H9 (cell line): Measurements from ENCODE around the gene CLBA1. TPM values are rescaled to one million over a fixed set of nuclear protein-coding genes. Genes with fewer than 3 reads are reported as not detected.

Experiments used
- DNase-seq: peaks from one replicate; pipeline ENCODE4 v3.0.0-alpha.2; 2017
- H2AFZ ChIP-seq: one replicate; pipeline ENCODE4 v1.6.1; 2013; ENCODE audit warnings: mild to moderate bottlenecking, low read length, control low read depth, moderate library complexity
- H2AK5ac ChIP-seq: 2 replicates; pipeline ENCODE4 v1.6.1; 2013; ENCODE audit warnings: low read length, control low read depth, mixed read lengths; ENCODE audit not compliant: insufficient read length
- H2BK120ac ChIP-seq: one replicate; pipeline ENCODE4 v1.6.1; 2013; ENCODE audit warnings: low read depth, mild to moderate bottlenecking, low read length, control low read depth, inconsistent platforms; ENCODE audit not compliant: poor library complexity, severe bottlenecking
- H2BK12ac ChIP-seq: 2 replicates; pipeline ENCODE4 v1.6.1; 2013; ENCODE audit warnings: low read length, control low read depth, mixed read lengths, low read depth; ENCODE audit not compliant: insufficient read length
- H2BK15ac ChIP-seq: 2 replicates; pipeline ENCODE4 v1.6.1; 2013; ENCODE audit warnings: low read depth, low read length, control low read depth
- H2BK20ac ChIP-seq: one replicate; pipeline ENCODE4 v1.6.1; 2013; ENCODE audit warnings: low read depth, mild to moderate bottlenecking, low read length, control low read depth, inconsistent platforms; ENCODE audit not compliant: poor library complexity, severe bottlenecking
- H2BK5ac ChIP-seq: 2 replicates; pipeline ENCODE4 v1.6.1; 2013; ENCODE audit warnings: low read length, control low read depth, mixed read lengths; ENCODE audit not compliant: insufficient read length
- H3K14ac ChIP-seq: 2 replicates; pipeline ENCODE4 v1.6.1; 2013; ENCODE audit warnings: low read length, control low read depth; ENCODE audit not compliant: insufficient read depth
- H3K18ac ChIP-seq: 2 replicates; pipeline ENCODE4 v1.6.1; 2013; ENCODE audit warnings: low read depth, mild to moderate bottlenecking, mixed read lengths, low read length, control low read depth; ENCODE audit not compliant: insufficient read length
- H3K23ac ChIP-seq: 2 replicates; pipeline ENCODE4 v1.6.1; 2013; ENCODE audit warnings: low read length, control low read depth, mixed read lengths, low read depth; ENCODE audit not compliant: insufficient read length
- H3K23me2 ChIP-seq: 2 replicates; pipeline ENCODE4 v1.6.1; 2013; ENCODE audit warnings: low read depth, mild to moderate bottlenecking, mixed read lengths, low read length, control low read depth; ENCODE audit not compliant: insufficient read length, poor library complexity, severe bottlenecking
- H3K27ac ChIP-seq: 2 replicates; pipeline ENCODE4 v1.5.1; 2013; ENCODE audit warnings: low read length, control low read depth, mixed read lengths, low read depth; ENCODE audit not compliant: insufficient read length
- H3K27me3 ChIP-seq: 2 replicates; pipeline ENCODE4 v1.6.1; 2013; ENCODE audit warnings: low read length, control low read depth, inconsistent platforms; ENCODE audit not compliant: insufficient read depth
- H3K4ac ChIP-seq: 2 replicates; pipeline ENCODE4 v1.6.1; 2013; ENCODE audit warnings: low read depth, mild to moderate bottlenecking, control low read depth, inconsistent platforms, low read length, moderate library complexity
- H3K4me1 ChIP-seq: 2 replicates; pipeline ENCODE4 v1.6.1; 2013; ENCODE audit warnings: low read length, control low read depth, inconsistent platforms; ENCODE audit not compliant: insufficient read depth
- H3K4me2 ChIP-seq: 2 replicates; pipeline ENCODE4 v1.6.1; 2013; ENCODE audit warnings: low read length, control low read depth, mixed read lengths; ENCODE audit not compliant: insufficient read length, insufficient read depth
- H3K56ac ChIP-seq: 2 replicates; pipeline ENCODE4 v1.6.1; 2013; ENCODE audit warnings: low read depth, mild to moderate bottlenecking, mixed read lengths, low read length, control low read depth; ENCODE audit not compliant: insufficient read length
- H3K79me1 ChIP-seq: 2 replicates; pipeline ENCODE4 v1.6.1; 2013; ENCODE audit warnings: low read depth, mild to moderate bottlenecking, moderate library complexity, low read length, control low read depth, inconsistent platforms; ENCODE audit not compliant: insufficient read depth, poor library complexity, severe bottlenecking
- H3K79me2 ChIP-seq: 2 replicates; pipeline ENCODE4 v1.6.1; 2013; ENCODE audit warnings: low read length, control low read depth, inconsistent platforms; ENCODE audit not compliant: insufficient read depth
- H3K9ac ChIP-seq: 2 replicates; pipeline ENCODE4 v1.6.1; 2013; ENCODE audit warnings: low read length, control low read depth, mixed read lengths; ENCODE audit not compliant: insufficient read length; ENCODE audit errors: extremely low read depth
- H3K9me3 ChIP-seq: one replicate; pipeline ENCODE4 v1.6.1; 2013; ENCODE audit warnings: low read depth, low read length, inconsistent platforms; ENCODE audit not compliant: control insufficient read depth
- H3T11ph ChIP-seq: one replicate; pipeline ENCODE4 v1.6.1; 2013; ENCODE audit warnings: mild to moderate bottlenecking, low read length, control low read depth, inconsistent platforms
- H4K20me1 ChIP-seq: one replicate; pipeline ENCODE4 v1.6.1; 2013; ENCODE audit not compliant: control insufficient read depth, insufficient read length, insufficient read depth
- H4K5ac ChIP-seq: 2 replicates; pipeline ENCODE4 v1.6.1; 2013; ENCODE audit warnings: low read depth, mild to moderate bottlenecking, mixed read lengths, low read length, control low read depth; ENCODE audit not compliant: insufficient read length
- H4K8ac ChIP-seq: replicated peaks from 2 replicates; pipeline ENCODE4 v1.6.1; 2013; ENCODE audit warnings: low read length, control low read depth, mixed read lengths, low read depth; ENCODE audit not compliant: insufficient read length
- H4K91ac ChIP-seq: 2 replicates; pipeline ENCODE4 v1.6.1; 2013; ENCODE audit warnings: low read depth, mild to moderate bottlenecking, moderate library complexity, mixed read lengths, low read length, control low read depth; ENCODE audit not compliant: insufficient read length
- H3K27ac Mint-ChIP-seq, 3 experiments: 2 replicates in 2 of 3; 3 replicates in 1 of 3; pipeline ENCODE4 v1.8.0; 2020 to 2021; ENCODE audit warnings: mixed read lengths in 3 of 3, mild to moderate bottlenecking in 1 of 3, moderate library complexity in 1 of 3
- H3K27me3 Mint-ChIP-seq: 2 replicates; pipeline ENCODE4 v1.8.0; 2021; ENCODE audit warnings: low read depth, mild to moderate bottlenecking, moderate library complexity, mixed read lengths
- H3K36me3 Mint-ChIP-seq, 3 experiments: 2 replicates in 2 of 3; 3 replicates in 1 of 3; pipeline ENCODE4 v1.8.0; 2020 to 2021; ENCODE audit warnings: low read depth in 3 of 3, mixed read lengths in 3 of 3; ENCODE audit not compliant: insufficient read depth in 1 of 3
- H3K4me1 Mint-ChIP-seq, 2 experiments: 2 replicates each; pipeline ENCODE4 v1.8.0; 2020; ENCODE audit warnings: mixed read lengths in 2 of 2
- H3K4me3 Mint-ChIP-seq, 2 experiments: 2 replicates in 1 of 2; 3 replicates in 1 of 2; pipeline ENCODE4 v1.8.0; 2020 to 2021; ENCODE audit warnings: mild to moderate bottlenecking in 2 of 2, mixed read lengths in 2 of 2, moderate library complexity in 1 of 2
- H3K9me3 Mint-ChIP-seq, 2 experiments: 2 replicates in 1 of 2; 3 replicates in 1 of 2; pipeline ENCODE4 v1.8.0; 2020; ENCODE audit warnings: mild to moderate bottlenecking in 2 of 2, mixed read lengths in 2 of 2, moderate library complexity in 1 of 2
- WGBS: extraction: QIAGEN DNeasy Blood & Tissue Kit; methylation state at CpG from one replicate; pipeline ENCODE4 v1.1.7; 2013; ENCODE audit warnings: missing lambda C conversion rate, low lambda C conversion rate, mixed read lengths; ENCODE audit not compliant: insufficient read length; ENCODE audit errors: extremely low coverage; 5-methylcytosine and 5-hydroxymethylcytosine counted together
- total RNA-seq: library from RNA; stranded (reverse); gene quantifications from 2 replicates; pipeline ENCODE4 v1.2.1, GENCODE V29; 2021
- TF ChIP-seq, protein P1 (sequence below): fragments of 200-600 bp; sonication (generic); conservative IDR thresholded peaks from 3 replicates; pipeline ENCODE4 v1.8.0; 2021; ENCODE audit warnings: antibody characterized with exemption, mild to moderate bottlenecking

CLBA1 gene
- total RNA-seq, 1 experiment from 2014 or later = 2.4 TPM

DNA sequence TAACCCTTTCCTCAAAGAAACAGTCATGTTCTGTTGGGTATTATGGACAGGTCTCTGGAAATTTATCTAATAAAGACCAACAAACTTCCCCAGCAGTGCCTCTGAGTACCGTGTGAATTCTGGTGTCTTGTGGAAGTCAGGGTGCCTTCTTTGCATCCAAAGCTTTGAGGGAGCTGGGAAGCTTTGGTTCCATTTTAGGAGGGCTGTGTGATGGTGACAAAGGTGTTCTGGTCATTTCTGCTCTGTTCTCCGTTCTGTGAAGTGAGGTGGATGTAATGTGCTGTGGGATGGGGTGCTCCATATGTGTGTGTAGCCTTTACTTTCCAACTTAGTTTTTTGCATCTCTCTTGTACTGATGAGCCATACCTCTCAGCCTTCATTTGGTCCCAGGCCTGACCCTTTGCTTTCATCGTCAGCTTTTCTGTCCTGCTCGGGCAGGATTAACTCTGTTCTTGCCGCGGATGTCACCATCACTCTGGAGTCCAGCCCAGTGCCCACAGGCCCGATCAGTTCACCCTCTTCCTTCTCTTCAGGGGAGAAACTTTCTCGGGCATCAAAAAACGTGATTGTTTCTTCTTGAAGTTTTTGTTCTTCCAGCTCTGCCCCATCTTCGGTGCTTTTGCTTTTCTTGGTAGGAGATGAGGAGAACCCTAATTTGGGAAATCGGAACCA lies 47.8 kb upstream of the CLBA1 start:
- no peak overlapping the region for H3K56ac ChIP-seq
- DNase-seq = no peak
- H3K79me1 ChIP-seq = no peaks in the 10 kb centered on the region
- no peak overlapping the region for H2BK120ac ChIP-seq
- H3K27me3 ChIP-seq = peaks cover 13% of the 10 kb centered on the region; the same call in 1 of the 2 replicates
- H3K9me3 ChIP-seq = no peaks in the 10 kb centered on the region
- TF ChIP-seq, protein P1, sequence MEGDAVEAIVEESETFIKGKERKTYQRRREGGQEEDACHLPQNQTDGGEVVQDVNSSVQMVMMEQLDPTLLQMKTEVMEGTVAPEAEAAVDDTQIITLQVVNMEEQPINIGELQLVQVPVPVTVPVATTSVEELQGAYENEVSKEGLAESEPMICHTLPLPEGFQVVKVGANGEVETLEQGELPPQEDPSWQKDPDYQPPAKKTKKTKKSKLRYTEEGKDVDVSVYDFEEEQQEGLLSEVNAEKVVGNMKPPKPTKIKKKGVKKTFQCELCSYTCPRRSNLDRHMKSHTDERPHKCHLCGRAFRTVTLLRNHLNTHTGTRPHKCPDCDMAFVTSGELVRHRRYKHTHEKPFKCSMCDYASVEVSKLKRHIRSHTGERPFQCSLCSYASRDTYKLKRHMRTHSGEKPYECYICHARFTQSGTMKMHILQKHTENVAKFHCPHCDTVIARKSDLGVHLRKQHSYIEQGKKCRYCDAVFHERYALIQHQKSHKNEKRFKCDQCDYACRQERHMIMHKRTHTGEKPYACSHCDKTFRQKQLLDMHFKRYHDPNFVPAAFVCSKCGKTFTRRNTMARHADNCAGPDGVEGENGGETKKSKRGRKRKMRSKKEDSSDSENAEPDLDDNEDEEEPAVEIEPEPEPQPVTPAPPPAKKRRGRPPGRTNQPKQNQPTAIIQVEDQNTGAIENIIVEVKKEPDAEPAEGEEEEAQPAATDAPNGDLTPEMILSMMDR = no peak
- peaks cover 0 to 7% of the 10 kb centered on the region in 2 experiments; a peak in 2 of 4 replicates for H3K4me1 Mint-ChIP-seq
- H2BK15ac ChIP-seq = no peak overlapping the region
- H3K4me1 ChIP-seq = no peaks in the 10 kb centered on the region
- H3K23me2 ChIP-seq = no peaks in the 10 kb centered on the region
- H3K36me3 Mint-ChIP-seq = no peaks in the 10 kb centered on the region
- no peak overlapping the region for H2BK20ac ChIP-seq
- H3T11ph ChIP-seq = no peak overlapping the region
- H2BK5ac ChIP-seq = no peak overlapping the region
- no peak overlapping the region for H4K91ac ChIP-seq
- H3K4me2 ChIP-seq = no peak overlapping the region
- H2AFZ ChIP-seq = no peak overlapping the region
- no peak overlapping the region for H3K18ac ChIP-seq
- peaks cover 78% of the 10 kb centered on the region for H3K27me3 Mint-ChIP-seq
- no peaks in the 10 kb centered on the region for H4K20me1 ChIP-seq
- H2BK12ac ChIP-seq = no peak overlapping the region
- no peak overlapping the region for H3K14ac ChIP-seq
- no peak overlapping the region for H3K23ac ChIP-seq
- peaks cover 0 to 6% of the 10 kb centered on the region in 2 experiments; a peak in 2 of 5 replicates for H3K9me3 Mint-ChIP-seq
- H4K8ac ChIP-seq = no peak overlapping the region
- no peak overlapping the region for H3K4ac ChIP-seq
- H3K27ac ChIP-seq = no peak overlapping the region
- no peaks in the 10 kb centered on the region for H3K79me2 ChIP-seq
- H3K27ac Mint-ChIP-seq = no peak overlapping the region
- WGBS = no CpG with 5 or more reads among the region's 11 CpGs
- no peak overlapping the region for H3K4me3 Mint-ChIP-seq
- no peak overlapping the region for H3K9ac ChIP-seq
- H2AK5ac ChIP-seq = no peak overlapping the region
- H4K5ac ChIP-seq = no peak overlapping the region
